ENCODE results near the gene PSMD8.

DNA sequence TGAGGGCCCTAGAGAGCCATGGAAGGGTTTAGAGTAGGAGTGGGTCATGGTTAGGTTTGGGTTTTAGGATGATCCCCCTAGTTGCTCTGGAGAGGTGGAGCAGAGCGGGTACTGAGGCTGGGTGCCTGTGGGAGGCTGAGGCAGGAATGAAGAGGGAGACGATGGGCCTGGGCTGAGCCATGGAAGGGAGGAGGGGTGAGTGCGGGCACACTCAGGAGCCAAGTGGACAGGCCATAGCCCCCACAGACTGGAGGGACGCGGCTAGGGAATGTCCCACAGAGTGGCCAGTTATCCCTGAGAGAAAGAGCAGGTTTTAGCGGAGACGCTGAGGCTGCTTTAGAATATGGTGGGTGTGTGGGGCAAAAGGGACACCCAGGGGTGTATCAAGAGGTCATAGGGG lies 44.7 kb upstream of the PSMD8 start:
- TF ChIP-seq, protein P1, sequence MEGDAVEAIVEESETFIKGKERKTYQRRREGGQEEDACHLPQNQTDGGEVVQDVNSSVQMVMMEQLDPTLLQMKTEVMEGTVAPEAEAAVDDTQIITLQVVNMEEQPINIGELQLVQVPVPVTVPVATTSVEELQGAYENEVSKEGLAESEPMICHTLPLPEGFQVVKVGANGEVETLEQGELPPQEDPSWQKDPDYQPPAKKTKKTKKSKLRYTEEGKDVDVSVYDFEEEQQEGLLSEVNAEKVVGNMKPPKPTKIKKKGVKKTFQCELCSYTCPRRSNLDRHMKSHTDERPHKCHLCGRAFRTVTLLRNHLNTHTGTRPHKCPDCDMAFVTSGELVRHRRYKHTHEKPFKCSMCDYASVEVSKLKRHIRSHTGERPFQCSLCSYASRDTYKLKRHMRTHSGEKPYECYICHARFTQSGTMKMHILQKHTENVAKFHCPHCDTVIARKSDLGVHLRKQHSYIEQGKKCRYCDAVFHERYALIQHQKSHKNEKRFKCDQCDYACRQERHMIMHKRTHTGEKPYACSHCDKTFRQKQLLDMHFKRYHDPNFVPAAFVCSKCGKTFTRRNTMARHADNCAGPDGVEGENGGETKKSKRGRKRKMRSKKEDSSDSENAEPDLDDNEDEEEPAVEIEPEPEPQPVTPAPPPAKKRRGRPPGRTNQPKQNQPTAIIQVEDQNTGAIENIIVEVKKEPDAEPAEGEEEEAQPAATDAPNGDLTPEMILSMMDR (IDR thresholded peaks at IDR 0.05): no peak
- TF ChIP-seq POLR2AphosphoS5 (IDR thresholded peaks at IDR 0.05): no peak

All from transverse colon (tissue), 4 donors.